ENCODE results near the gene ARHGAP26. TPM values are rescaled to one million over a fixed set of nuclear protein-coding genes. Genes with fewer than 3 reads are reported as not detected.
"Not testable (repeated sequence)": the region's sequence is repeated elsewhere in the genome, so short reads cannot be mapped to it uniquely, and the experiment has no call there.

The ARHGAP26 gene
- total RNA-seq, 4 donors from 2014 or later, result 12.4 to 49.5 (median 31.8) TPM

DNA sequence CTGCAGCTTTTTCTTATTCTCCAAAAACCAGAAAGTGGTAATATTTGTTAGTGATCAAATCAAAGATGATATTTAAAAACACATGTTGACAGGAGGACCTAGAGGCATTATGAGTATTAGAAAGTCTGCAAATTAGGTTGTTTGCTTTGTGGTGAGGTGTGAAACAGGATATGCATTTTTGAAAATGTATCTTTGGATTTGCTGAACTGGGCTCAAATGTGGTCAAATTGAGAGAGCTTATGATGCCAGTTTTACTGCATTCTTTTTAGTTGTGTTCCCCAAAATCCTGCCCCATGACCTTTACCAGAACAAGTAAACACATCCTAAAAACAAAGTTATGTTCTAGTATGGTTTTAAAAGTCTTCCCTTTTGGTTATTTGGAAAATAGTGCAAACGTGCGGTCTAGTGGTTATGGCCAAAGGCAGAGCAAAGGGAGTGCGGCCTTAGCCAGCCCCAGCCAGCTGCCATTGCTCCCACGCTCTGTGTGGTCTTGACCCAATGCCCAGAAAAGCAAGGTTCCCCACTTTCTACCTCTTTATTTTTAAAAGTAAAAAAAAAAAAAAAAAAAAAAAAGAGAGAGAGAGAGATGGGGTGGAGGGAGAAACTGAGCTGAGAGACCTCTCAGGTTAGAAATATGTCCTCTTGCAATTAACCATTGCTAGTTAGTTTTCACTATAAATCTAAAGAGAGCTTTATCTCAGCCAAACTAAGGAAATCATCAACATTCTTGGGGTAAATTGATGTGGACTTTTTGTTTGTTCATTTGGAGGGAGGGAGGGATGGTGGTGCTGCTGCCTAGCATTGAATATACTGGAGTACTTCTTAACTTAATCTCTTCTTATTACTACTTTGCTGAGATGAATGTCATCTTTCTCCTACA is 176.6 kb downstream of the ARHGAP26 start:
- no peaks in the 10 kb centered on the region for H3K27me3 ChIP-seq
- H3K9me3 ChIP-seq, result no peaks in the 10 kb centered on the region
- H3K4me1 ChIP-seq, result no peaks in the 10 kb centered on the region
- TF ChIP-seq, protein P1, sequence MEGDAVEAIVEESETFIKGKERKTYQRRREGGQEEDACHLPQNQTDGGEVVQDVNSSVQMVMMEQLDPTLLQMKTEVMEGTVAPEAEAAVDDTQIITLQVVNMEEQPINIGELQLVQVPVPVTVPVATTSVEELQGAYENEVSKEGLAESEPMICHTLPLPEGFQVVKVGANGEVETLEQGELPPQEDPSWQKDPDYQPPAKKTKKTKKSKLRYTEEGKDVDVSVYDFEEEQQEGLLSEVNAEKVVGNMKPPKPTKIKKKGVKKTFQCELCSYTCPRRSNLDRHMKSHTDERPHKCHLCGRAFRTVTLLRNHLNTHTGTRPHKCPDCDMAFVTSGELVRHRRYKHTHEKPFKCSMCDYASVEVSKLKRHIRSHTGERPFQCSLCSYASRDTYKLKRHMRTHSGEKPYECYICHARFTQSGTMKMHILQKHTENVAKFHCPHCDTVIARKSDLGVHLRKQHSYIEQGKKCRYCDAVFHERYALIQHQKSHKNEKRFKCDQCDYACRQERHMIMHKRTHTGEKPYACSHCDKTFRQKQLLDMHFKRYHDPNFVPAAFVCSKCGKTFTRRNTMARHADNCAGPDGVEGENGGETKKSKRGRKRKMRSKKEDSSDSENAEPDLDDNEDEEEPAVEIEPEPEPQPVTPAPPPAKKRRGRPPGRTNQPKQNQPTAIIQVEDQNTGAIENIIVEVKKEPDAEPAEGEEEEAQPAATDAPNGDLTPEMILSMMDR (IDR thresholded peaks at IDR 0.05), result no peak
- no peak for TF ChIP-seq POLR2A (IDR thresholded peaks at IDR 0.05)
- DNase-seq, result no peak
- H3K36me3 ChIP-seq, result no peaks in the 10 kb centered on the region
- intact Hi-C loops (cut with DNase I; ENCODE audit: low total_unique reads), result no loop called here
- no peak overlapping the region for H3K27ac ChIP-seq
- no peak overlapping the region for H3K4me3 ChIP-seq

DNA sequence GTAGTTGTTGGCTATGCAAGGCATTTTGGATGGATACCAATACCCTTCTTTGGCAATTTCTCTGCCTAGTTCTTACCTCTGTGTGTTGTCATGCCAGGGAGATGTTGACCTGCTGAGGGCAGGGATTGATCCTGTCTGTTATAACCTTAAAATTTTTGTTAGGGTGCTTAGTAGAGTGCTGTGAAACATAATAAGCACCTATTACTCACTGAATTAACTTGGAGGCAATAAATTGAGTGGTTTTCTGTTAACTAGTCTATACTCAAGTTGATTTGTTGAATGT is 177.2 kb downstream of the ARHGAP26 start:
- TF ChIP-seq, protein P1 (IDR thresholded peaks at IDR 0.05), result no peak
- no peak for TF ChIP-seq POLR2A (IDR thresholded peaks at IDR 0.05)
- Histone ChIP-seq H3K27me3 (no peaks in the 10 kb centered on the region), H3K9me3 (no peaks in the 10 kb centered on the region), H3K4me1 (no peaks in the 10 kb centered on the region), H3K4me3 (no peak overlapping the region), H3K27ac (no peak overlapping the region), H3K36me3 (no peaks in the 10 kb centered on the region)
- no peak for DNase-seq
- intact Hi-C loops (cut with DNase I; ENCODE audit: low total_unique reads), result no loop called here

GRCh38 chr5:142952229-142952628 is 182.1 kb downstream of the ARHGAP26 start:
- TF ChIP-seq, protein P1 (IDR thresholded peaks at IDR 0.05), result no peak
- no peak for TF ChIP-seq POLR2A (IDR thresholded peaks at IDR 0.05)
- Histone ChIP-seq H3K9me3 (no peaks in the 10 kb centered on the region), H3K4me1 (no peaks in the 10 kb centered on the region), H3K4me3 (no peak overlapping the region), H3K36me3 (no peaks in the 10 kb centered on the region), H3K27ac (no peak overlapping the region), H3K27me3 (no peaks in the 10 kb centered on the region)
- intact Hi-C loops (cut with DNase I; ENCODE audit: low total_unique reads), result no loop called here
- DNase-seq, result no peak

DNA sequence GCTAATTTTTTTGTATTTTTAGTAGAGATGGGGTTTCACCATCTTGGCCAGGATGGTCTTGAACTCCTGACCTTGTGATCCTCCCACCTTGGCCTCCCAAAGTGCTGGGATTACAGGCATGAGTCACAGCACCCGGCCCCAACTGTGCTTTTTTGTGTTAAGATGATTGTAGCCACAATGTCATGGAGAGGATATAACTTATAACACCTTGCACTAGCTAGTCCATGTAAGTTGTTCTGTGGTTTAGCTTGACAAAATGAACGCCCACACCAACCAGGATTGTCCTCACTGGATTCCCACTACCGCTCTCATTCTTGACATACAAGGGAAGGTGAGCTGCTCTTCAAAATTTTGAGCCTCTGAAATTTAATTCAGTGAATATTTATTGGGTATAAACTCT is 182.7 kb downstream of the ARHGAP26 start:
- H3K36me3 ChIP-seq; H3K4me1 ChIP-seq; DNase-seq; H3K27me3 ChIP-seq; H3K27ac ChIP-seq; H3K4me3 ChIP-seq; intact Hi-C loops (cut with DNase I; ENCODE audit: low total_unique reads); H3K9me3 ChIP-seq: not testable (repeated sequence)

DNA sequence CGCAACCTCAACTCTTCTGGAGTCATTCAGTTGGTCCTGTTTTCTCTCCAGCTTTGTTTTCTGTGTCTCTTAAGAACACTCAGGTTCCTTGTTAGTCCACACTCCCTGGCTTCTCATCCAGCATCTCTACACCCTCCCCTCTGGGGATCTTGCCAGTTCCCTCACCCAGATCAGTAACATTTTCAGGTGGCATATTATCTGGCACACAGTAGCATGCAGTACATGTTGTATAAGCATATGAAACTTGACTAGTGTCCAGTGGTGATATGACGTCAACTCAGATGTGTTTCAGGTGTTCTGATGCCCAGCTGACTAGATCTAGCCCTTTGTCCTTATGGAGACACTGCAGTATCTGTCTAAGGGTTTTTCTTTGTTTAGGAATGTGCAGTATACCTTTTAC is 184.3 kb downstream of the ARHGAP26 start:
- no peak for DNase-seq
- no peak for TF ChIP-seq POLR2A (IDR thresholded peaks at IDR 0.05)
- TF ChIP-seq, protein P1 (IDR thresholded peaks at IDR 0.05), result no peak
- H3K27ac ChIP-seq, result no peak overlapping the region

More for the DNA sequence above, 184.3 kb downstream of the ARHGAP26 start:
- Histone ChIP-seq H3K36me3 (no peaks in the 10 kb centered on the region), H3K9me3 (no peaks in the 10 kb centered on the region), H3K4me1 (no peaks in the 10 kb centered on the region), H3K27me3 (no peaks in the 10 kb centered on the region), H3K4me3 (no peak overlapping the region)
- intact Hi-C loops (cut with DNase I; ENCODE audit: low total_unique reads), result no loop called here
